ENCODE data around the gene TRAF6. TPM values are rescaled to one million over a fixed set of nuclear protein-coding genes. Genes with fewer than 3 reads are reported as not detected.

The TRAF6 gene
- total and polyA plus RNA-seq, 7 donors: 3.6 to 15.5 (median 10.3) TPM

GRCh38 chr11:36480833-36481232 is 29.2 kb downstream of the TRAF6 start:
- intact Hi-C loops (cut with DNase I): no loop called here
- no peak for DNase-seq
- TF ChIP-seq POLR2AphosphoS5 (IDR thresholded peaks at IDR 0.05) (no peak), POLR2A (IDR thresholded peaks at IDR 0.05) (no peak), EP300 (IDR thresholded peaks at IDR 0.05) (no peak), CTCF (IDR thresholded peaks at IDR 0.05) (no peak)
- Histone ChIP-seq H3K4me3 (no peak overlapping the region), H3K27me3 (no peaks in the 10 kb centered on the region), H3K9me3 (no peaks in the 10 kb centered on the region), H3K36me3 (peaks cover 0 to 24% (median 3%) of the 10 kb centered on the region in 4 donors), H3K4me1 (no peaks in the 10 kb centered on the region), H3K27ac (no peak overlapping the region)

DNA sequence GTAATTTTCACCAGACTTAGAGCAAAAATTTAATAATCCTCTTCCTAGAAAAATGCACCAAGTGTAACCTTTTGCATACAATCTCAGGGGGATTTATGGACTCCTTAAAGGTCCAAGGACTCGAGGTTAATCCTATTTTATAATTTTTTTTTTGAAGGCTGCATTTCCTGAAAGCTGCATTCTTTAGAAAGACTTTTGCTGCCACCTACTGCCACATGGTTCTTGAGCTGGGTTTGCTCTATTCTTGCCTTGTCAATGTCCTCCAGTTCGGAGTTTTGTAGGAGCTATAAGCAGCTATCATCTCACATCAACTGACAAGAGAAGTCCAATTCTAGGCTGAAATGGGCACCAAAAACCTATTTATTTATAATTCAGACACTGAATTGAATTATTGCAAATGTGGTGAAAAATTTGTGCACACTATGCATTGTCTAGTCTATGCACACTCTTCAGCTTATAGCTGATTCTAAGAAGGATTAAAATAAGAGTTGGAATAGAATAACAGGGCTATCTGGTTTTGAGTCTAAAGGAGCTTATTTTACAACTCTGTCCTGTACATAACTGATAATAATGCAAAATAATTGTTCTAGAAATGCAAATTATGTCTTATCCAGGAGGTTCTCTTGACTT is 31.3 kb downstream of the TRAF6 start:
- TF ChIP-seq CTCF (IDR thresholded peaks at IDR 0.05) (no peak), EP300 (IDR thresholded peaks at IDR 0.05) (no peak), POLR2A (IDR thresholded peaks at IDR 0.05) (no peak), POLR2AphosphoS5 (IDR thresholded peaks at IDR 0.05) (no peak)
- intact Hi-C loops (cut with DNase I): no loop called here

GRCh38 chr11:36475192-36475591 is 34.9 kb downstream of the TRAF6 start:
- no peak for DNase-seq
- no peak overlapping the region for H3K4me3 ChIP-seq
- H3K9me3 ChIP-seq: no peaks in the 10 kb centered on the region
- 64 to 69% methylated on average over 1 of the region's 1 CpG for WGBS, 2 donors
- H3K27ac ChIP-seq: no peak overlapping the region
- TF ChIP-seq CTCF (IDR thresholded peaks at IDR 0.05) (no peak), POLR2AphosphoS5 (IDR thresholded peaks at IDR 0.05) (no peak), POLR2A (IDR thresholded peaks at IDR 0.05) (no peak), EP300 (IDR thresholded peaks at IDR 0.05) (no peak)
- no peaks in the 10 kb centered on the region for H3K4me1 ChIP-seq
- intact Hi-C loops (cut with DNase I): no loop called here
- H3K36me3 ChIP-seq: no peaks in the 10 kb centered on the region
- H3K27me3 ChIP-seq: no peaks in the 10 kb centered on the region

More for the DNA sequence above, 31.3 kb downstream of the TRAF6 start:
- no peak for DNase-seq
- Histone ChIP-seq H3K4me3 (no peak overlapping the region), H3K9me3 (no peaks in the 10 kb centered on the region), H3K27ac (no peak overlapping the region), H3K27me3 (no peaks in the 10 kb centered on the region), H3K36me3 (peaks cover 0 to 4% (median 0%) of the 10 kb centered on the region in 4 donors), H3K4me1 (no peaks in the 10 kb centered on the region)
- 9 to 27% methylated on average over 2 of the region's 2 CpGs for WGBS, 2 donors

- no peak for DNase-seq
- Histone ChIP-seq H3K4me1 (no peaks in the 10 kb centered on the region), H3K9me3 (no peaks in the 10 kb centered on the region), H3K4me3 (no peak overlapping the region), H3K27ac (no peak overlapping the region), H3K36me3 (no peaks in the 10 kb centered on the region), H3K27me3 (no peaks in the 10 kb centered on the region)
- TF ChIP-seq EP300 (IDR thresholded peaks at IDR 0.05) (no peak), POLR2A (IDR thresholded peaks at IDR 0.05) (no peak), POLR2AphosphoS5 (IDR thresholded peaks at IDR 0.05) (no peak), CTCF (IDR thresholded peaks at IDR 0.05) (no peak)
- intact Hi-C loops (cut with DNase I): no loop called here
- WGBS, 2 donors: 81 to 93% methylated on average over 1 of the region's 1 CpG
These were observed 38.5 kb downstream of the TRAF6 start for GRCh38 chr11:36471577-36471976.

Measured in sigmoid colon (tissue), 7 donors.